Measurements from ENCODE around the gene TMPRSS5. TPM values are rescaled to one million over a fixed set of nuclear protein-coding genes. Genes with fewer than 3 reads are reported as not detected.
"Not testable (repeated sequence)": the region's sequence is repeated elsewhere in the genome, so short reads cannot be mapped to it uniquely, and the experiment has no call there.

TMPRSS5 gene
- total RNA-seq, 1 experiment from 2014 or later: 1.5 TPM

- no TSS peak for BruUV-seq (replicated peaks)
- CTCF ChIA-PET: no interaction called here
- Histone ChIP-seq H3K4me1 (ENCODE audit: insufficient read depth, low read length, poor library complexity, severe bottlenecking) (no peaks in the 10 kb centered on the region), H3K27me3 (replicated peaks; ENCODE audit: insufficient read depth, low read depth, low read length, poor library complexity) (no peaks in the 10 kb centered on the region), H3K36me3 (ENCODE audit: insufficient read depth, low read length, poor library complexity, severe bottlenecking) (no peaks in the 10 kb centered on the region), H3K27ac (ENCODE audit: low read depth, low read length, poor library complexity, severe bottlenecking) (no peak overlapping the region), H3K4me3 (ENCODE audit: low read depth, low read length, poor library complexity, severe bottlenecking) (no peak overlapping the region), H3K9me3 (ENCODE audit: low read depth, low read length, poor library complexity, severe bottlenecking) (no peaks in the 10 kb centered on the region)
- intact Hi-C loops (cut with micrococcal nuclease; ENCODE audit: unreplicated experiment): no loop called here
- no peak for DNase-seq (ENCODE audit: low spot score)
- POLR2A ChIA-PET (ENCODE audit: low non-redundant PET): interaction anchor here (0.6 kb wide), 1 partner anchor 459 kb away, joined by 3 read pairs; no protein-coding TSS in a partner anchor
- TF ChIP-seq EZH2 (IDR thresholded peaks at IDR 0.05; ENCODE audit: borderline replicate concordance, low read depth, low read length, poor library complexity, severe bottlenecking): no peak
- TF ChIP-seq, protein P1, sequence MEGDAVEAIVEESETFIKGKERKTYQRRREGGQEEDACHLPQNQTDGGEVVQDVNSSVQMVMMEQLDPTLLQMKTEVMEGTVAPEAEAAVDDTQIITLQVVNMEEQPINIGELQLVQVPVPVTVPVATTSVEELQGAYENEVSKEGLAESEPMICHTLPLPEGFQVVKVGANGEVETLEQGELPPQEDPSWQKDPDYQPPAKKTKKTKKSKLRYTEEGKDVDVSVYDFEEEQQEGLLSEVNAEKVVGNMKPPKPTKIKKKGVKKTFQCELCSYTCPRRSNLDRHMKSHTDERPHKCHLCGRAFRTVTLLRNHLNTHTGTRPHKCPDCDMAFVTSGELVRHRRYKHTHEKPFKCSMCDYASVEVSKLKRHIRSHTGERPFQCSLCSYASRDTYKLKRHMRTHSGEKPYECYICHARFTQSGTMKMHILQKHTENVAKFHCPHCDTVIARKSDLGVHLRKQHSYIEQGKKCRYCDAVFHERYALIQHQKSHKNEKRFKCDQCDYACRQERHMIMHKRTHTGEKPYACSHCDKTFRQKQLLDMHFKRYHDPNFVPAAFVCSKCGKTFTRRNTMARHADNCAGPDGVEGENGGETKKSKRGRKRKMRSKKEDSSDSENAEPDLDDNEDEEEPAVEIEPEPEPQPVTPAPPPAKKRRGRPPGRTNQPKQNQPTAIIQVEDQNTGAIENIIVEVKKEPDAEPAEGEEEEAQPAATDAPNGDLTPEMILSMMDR (conservative IDR thresholded peaks at IDR 0.05; ENCODE audit: low read depth, low read length): no peak
Observed at GRCh38 chr11:113715882-113716625, 9.9 kb upstream of the TMPRSS5 start.

DNA sequence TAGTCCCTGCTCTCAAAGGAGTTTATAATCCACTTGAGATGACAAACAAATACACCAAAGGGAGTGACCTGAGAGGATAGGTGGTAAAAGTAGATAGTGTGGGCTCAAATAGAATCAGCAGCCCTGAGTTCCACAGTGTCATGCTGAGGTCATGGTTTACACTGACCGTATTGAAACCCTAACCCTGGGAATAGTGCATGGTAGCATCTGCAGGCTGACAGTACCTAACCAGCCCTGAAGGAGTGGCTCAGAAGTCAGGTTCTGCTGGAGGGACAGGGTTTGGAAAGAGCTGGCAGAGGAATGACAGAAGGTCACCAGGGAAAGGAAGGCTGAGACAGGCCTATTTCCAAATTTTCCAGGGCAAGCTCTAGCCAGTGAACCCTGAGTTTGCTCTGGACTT is 9.2 kb upstream of the TMPRSS5 start:
- no TSS peak for BruUV-seq (replicated peaks)
- Histone ChIP-seq H3K27ac (ENCODE audit: low read depth, low read length, poor library complexity, severe bottlenecking) (no peak overlapping the region), H3K27me3 (replicated peaks; ENCODE audit: insufficient read depth, low read depth, low read length, poor library complexity) (no peaks in the 10 kb centered on the region), H3K4me3 (ENCODE audit: low read depth, low read length, poor library complexity, severe bottlenecking) (no peak overlapping the region), H3K36me3 (ENCODE audit: insufficient read depth, low read length, poor library complexity, severe bottlenecking) (no peaks in the 10 kb centered on the region), H3K9me3 (ENCODE audit: low read depth, low read length, poor library complexity, severe bottlenecking) (no peaks in the 10 kb centered on the region), H3K4me1 (ENCODE audit: insufficient read depth, low read length, poor library complexity, severe bottlenecking) (no peaks in the 10 kb centered on the region)
- CTCF ChIA-PET: no interaction called here
- intact Hi-C loops (cut with micrococcal nuclease; ENCODE audit: unreplicated experiment): no loop called here
- POLR2A ChIA-PET (ENCODE audit: low non-redundant PET): interaction anchor here (0.6 kb wide), 1 partner anchor 459 kb away, joined by 3 read pairs; no protein-coding TSS in a partner anchor
- DNase-seq (ENCODE audit: low spot score): no peak
- TF ChIP-seq, protein P1 (conservative IDR thresholded peaks at IDR 0.05; ENCODE audit: low read depth, low read length): no peak
- no peak for TF ChIP-seq EZH2 (IDR thresholded peaks at IDR 0.05; ENCODE audit: borderline replicate concordance, low read depth, low read length, poor library complexity, severe bottlenecking)

- BruUV-seq (replicated peaks): no TSS peak
- no peaks in the 10 kb centered on the region for H3K27me3 ChIP-seq (replicated peaks; ENCODE audit: insufficient read depth, low read depth, low read length, poor library complexity)
- H3K9me3 ChIP-seq (ENCODE audit: low read depth, low read length, poor library complexity, severe bottlenecking): peaks cover 8% of the 10 kb centered on the region
- peaks cover 11% of the 10 kb centered on the region for H3K4me1 ChIP-seq (ENCODE audit: insufficient read depth, low read length, poor library complexity, severe bottlenecking)
- ChIA-PET CTCF (no interaction called here), POLR2A (ENCODE audit: low non-redundant PET) (no interaction called here)
- H3K4me3 ChIP-seq (ENCODE audit: low read depth, low read length, poor library complexity, severe bottlenecking): no peak overlapping the region
- no peak overlapping the region for H3K27ac ChIP-seq (ENCODE audit: low read depth, low read length, poor library complexity, severe bottlenecking)
- intact Hi-C loops (cut with micrococcal nuclease; ENCODE audit: unreplicated experiment): no loop called here
- no peaks in the 10 kb centered on the region for H3K36me3 ChIP-seq (ENCODE audit: insufficient read depth, low read length, poor library complexity, severe bottlenecking)
- no peak for TF ChIP-seq EZH2 (IDR thresholded peaks at IDR 0.05; ENCODE audit: borderline replicate concordance, low read depth, low read length, poor library complexity, severe bottlenecking)
- TF ChIP-seq, protein P1 (conservative IDR thresholded peaks at IDR 0.05; ENCODE audit: low read depth, low read length): no peak
- DNase-seq (ENCODE audit: low spot score): no peak
Observed at GRCh38 chr11:113710989-113711388, 4.9 kb upstream of the TMPRSS5 start.

GRCh38 chr11:113703551-113703950 is 2.6 kb downstream of the TMPRSS5 start:
- H3K27me3 ChIP-seq (replicated peaks; ENCODE audit: insufficient read depth, low read depth, low read length, poor library complexity); DNase-seq (ENCODE audit: low spot score); H3K36me3 ChIP-seq (ENCODE audit: insufficient read depth, low read length, poor library complexity, severe bottlenecking); H3K9me3 ChIP-seq (ENCODE audit: low read depth, low read length, poor library complexity, severe bottlenecking); POLR2A ChIA-PET (ENCODE audit: low non-redundant PET); CTCF ChIA-PET; BruUV-seq (replicated peaks); H3K4me3 ChIP-seq (ENCODE audit: low read depth, low read length, poor library complexity, severe bottlenecking); H3K27ac ChIP-seq (ENCODE audit: low read depth, low read length, poor library complexity, severe bottlenecking); intact Hi-C loops (cut with micrococcal nuclease; ENCODE audit: unreplicated experiment): not testable (repeated sequence)
- peaks cover 18% of the 10 kb centered on the region for H3K4me1 ChIP-seq (ENCODE audit: insufficient read depth, low read length, poor library complexity, severe bottlenecking)

All from A673 (cell line).